Measurements from ENCODE around the gene HSD17B8.

DNA sequence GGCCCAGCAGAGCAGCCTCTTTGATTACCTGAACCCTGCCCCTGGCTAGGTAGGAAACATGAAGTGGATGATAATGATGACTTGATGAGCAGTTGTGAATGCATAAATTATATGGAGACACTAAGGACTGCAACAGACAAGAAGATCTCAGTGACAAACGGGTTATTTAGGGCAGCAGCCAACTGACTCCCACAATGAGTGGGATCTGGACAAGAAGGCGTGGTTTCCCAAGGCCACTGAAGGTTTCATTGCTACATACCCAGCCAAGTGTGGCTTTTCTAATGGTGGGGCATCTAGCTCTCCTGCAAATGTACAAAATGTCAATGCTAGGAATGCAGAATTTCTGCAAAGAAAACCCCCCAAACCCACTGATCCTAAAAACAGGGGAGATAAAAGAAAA, 33.3 kb downstream of the HSD17B8 start:
- TF ChIP-seq, protein P1, sequence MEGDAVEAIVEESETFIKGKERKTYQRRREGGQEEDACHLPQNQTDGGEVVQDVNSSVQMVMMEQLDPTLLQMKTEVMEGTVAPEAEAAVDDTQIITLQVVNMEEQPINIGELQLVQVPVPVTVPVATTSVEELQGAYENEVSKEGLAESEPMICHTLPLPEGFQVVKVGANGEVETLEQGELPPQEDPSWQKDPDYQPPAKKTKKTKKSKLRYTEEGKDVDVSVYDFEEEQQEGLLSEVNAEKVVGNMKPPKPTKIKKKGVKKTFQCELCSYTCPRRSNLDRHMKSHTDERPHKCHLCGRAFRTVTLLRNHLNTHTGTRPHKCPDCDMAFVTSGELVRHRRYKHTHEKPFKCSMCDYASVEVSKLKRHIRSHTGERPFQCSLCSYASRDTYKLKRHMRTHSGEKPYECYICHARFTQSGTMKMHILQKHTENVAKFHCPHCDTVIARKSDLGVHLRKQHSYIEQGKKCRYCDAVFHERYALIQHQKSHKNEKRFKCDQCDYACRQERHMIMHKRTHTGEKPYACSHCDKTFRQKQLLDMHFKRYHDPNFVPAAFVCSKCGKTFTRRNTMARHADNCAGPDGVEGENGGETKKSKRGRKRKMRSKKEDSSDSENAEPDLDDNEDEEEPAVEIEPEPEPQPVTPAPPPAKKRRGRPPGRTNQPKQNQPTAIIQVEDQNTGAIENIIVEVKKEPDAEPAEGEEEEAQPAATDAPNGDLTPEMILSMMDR (IDR thresholded peaks at IDR 0.05; ENCODE audit: insufficient read depth, low read length) = no peak
- TF ChIP-seq POLR2AphosphoS5 (IDR thresholded peaks at IDR 0.05; ENCODE audit: low read depth) (no peak), GABPA (IDR thresholded peaks at IDR 0.05; ENCODE audit: low read depth) (no peak), SPI1 (IDR thresholded peaks at IDR 0.05; ENCODE audit: borderline replicate concordance, low read depth) (no peak)
